ENCODE data around the gene PON2.

PON2 gene

GRCh38 chr7:95429241-95429990 is 5.4 kb downstream of the PON2 start:
- Mint-ChIP-seq H3K4me3 (no peak overlapping the region), H3K27me3 (no peaks in the 10 kb centered on the region), H3K4me1 (ENCODE audit: low read depth) (peaks cover 4% of the 10 kb centered on the region), H3K27ac (no peak overlapping the region), H3K9me3 (ENCODE audit: low read depth) (no peaks in the 10 kb centered on the region), H3K36me3 (peaks cover 5% of the 10 kb centered on the region)

GRCh38 chr7:95427914-95428516 is 6.8 kb downstream of the PON2 start:
- Mint-ChIP-seq H3K27ac (no peak overlapping the region), H3K9me3 (ENCODE audit: low read depth) (no peaks in the 10 kb centered on the region), H3K4me1 (ENCODE audit: low read depth) (no peaks in the 10 kb centered on the region), H3K36me3 (peaks cover 8% of the 10 kb centered on the region), H3K4me3 (no peak overlapping the region), H3K27me3 (no peaks in the 10 kb centered on the region)

- Mint-ChIP-seq H3K4me3 (no peak overlapping the region), H3K27ac (no peak overlapping the region), H3K36me3 (peaks cover 8% of the 10 kb centered on the region), H3K4me1 (ENCODE audit: low read depth) (no peaks in the 10 kb centered on the region), H3K9me3 (ENCODE audit: low read depth) (no peaks in the 10 kb centered on the region), H3K27me3 (no peaks in the 10 kb centered on the region)
Observed at GRCh38 chr7:95427166-95427565, 7.7 kb downstream of the PON2 start.

- Mint-ChIP-seq H3K27me3 (no peaks in the 10 kb centered on the region), H3K27ac (no peak overlapping the region), H3K9me3 (ENCODE audit: low read depth) (no peaks in the 10 kb centered on the region)
Observed at GRCh38 chr7:95425694-95426093, 9.1 kb downstream of the PON2 start.

GRCh38 chr7:95424716-95425115 is 10.1 kb downstream of the PON2 start:
- H3K36me3 Mint-ChIP-seq: peaks cover 8% of the 10 kb centered on the region
- no peak overlapping the region for H3K27ac Mint-ChIP-seq
- no peaks in the 10 kb centered on the region for H3K4me1 Mint-ChIP-seq (ENCODE audit: low read depth)
- H3K27me3 Mint-ChIP-seq: no peaks in the 10 kb centered on the region
- no peaks in the 10 kb centered on the region for H3K9me3 Mint-ChIP-seq (ENCODE audit: low read depth)
- H3K4me3 Mint-ChIP-seq: no peak overlapping the region

More at GRCh38 chr7:95425694-95426093, 9.1 kb downstream of the PON2 start:
- H3K4me1 Mint-ChIP-seq (ENCODE audit: low read depth): no peaks in the 10 kb centered on the region
- H3K4me3 Mint-ChIP-seq: no peak overlapping the region
- peaks cover 8% of the 10 kb centered on the region for H3K36me3 Mint-ChIP-seq

GRCh38 chr7:95421847-95422444 is 12.9 kb downstream of the PON2 start:
- Mint-ChIP-seq H3K9me3 (ENCODE audit: low read depth) (no peaks in the 10 kb centered on the region), H3K4me1 (ENCODE audit: low read depth) (no peaks in the 10 kb centered on the region), H3K36me3 (peaks cover 3% of the 10 kb centered on the region), H3K27ac (no peak overlapping the region), H3K4me3 (no peak overlapping the region), H3K27me3 (no peaks in the 10 kb centered on the region)

- H3K27me3 Mint-ChIP-seq: no peaks in the 10 kb centered on the region
- H3K36me3 Mint-ChIP-seq: peaks cover 3% of the 10 kb centered on the region
- H3K27ac Mint-ChIP-seq: no peak overlapping the region
- H3K4me3 Mint-ChIP-seq: no peak overlapping the region
- H3K9me3 Mint-ChIP-seq (ENCODE audit: low read depth): no peaks in the 10 kb centered on the region
- no peaks in the 10 kb centered on the region for H3K4me1 Mint-ChIP-seq (ENCODE audit: low read depth)
Observed at GRCh38 chr7:95421000-95421846, 13.6 kb downstream of the PON2 start.

- Mint-ChIP-seq H3K36me3 (no peaks in the 10 kb centered on the region), H3K4me1 (ENCODE audit: low read depth) (no peaks in the 10 kb centered on the region), H3K9me3 (ENCODE audit: low read depth) (no peaks in the 10 kb centered on the region), H3K27me3 (no peaks in the 10 kb centered on the region), H3K27ac (no peak overlapping the region), H3K4me3 (no peak overlapping the region)
Observed at GRCh38 chr7:95412075-95412474, 22.8 kb downstream of the PON2 start.

- no peak overlapping the region for H3K4me3 Mint-ChIP-seq
- no peaks in the 10 kb centered on the region for H3K36me3 Mint-ChIP-seq
Observed at GRCh38 chr7:95411666-95412065, 23.2 kb downstream of the PON2 start.

GRCh38 chr7:95411036-95411435 is 23.8 kb downstream of the PON2 start:
- no peaks in the 10 kb centered on the region for H3K9me3 Mint-ChIP-seq (ENCODE audit: low read depth)
- H3K4me1 Mint-ChIP-seq (ENCODE audit: low read depth): no peaks in the 10 kb centered on the region
- H3K27ac Mint-ChIP-seq: no peak overlapping the region
- H3K4me3 Mint-ChIP-seq: no peak overlapping the region
- H3K36me3 Mint-ChIP-seq: no peaks in the 10 kb centered on the region
- H3K27me3 Mint-ChIP-seq: no peaks in the 10 kb centered on the region

More at GRCh38 chr7:95411666-95412065, 23.2 kb downstream of the PON2 start:
- no peak overlapping the region for H3K27ac Mint-ChIP-seq
- H3K4me1 Mint-ChIP-seq (ENCODE audit: low read depth): no peaks in the 10 kb centered on the region
- H3K9me3 Mint-ChIP-seq (ENCODE audit: low read depth): no peaks in the 10 kb centered on the region
- no peaks in the 10 kb centered on the region for H3K27me3 Mint-ChIP-seq

- Mint-ChIP-seq H3K36me3 (no peaks in the 10 kb centered on the region), H3K27ac (no peak overlapping the region)
Observed at GRCh38 chr7:95407751-95408150, 27.1 kb downstream of the PON2 start.

GRCh38 chr7:95405800-95406199 is 29.0 kb downstream of the PON2 start:
- H3K27ac Mint-ChIP-seq: no peak overlapping the region
- H3K36me3 Mint-ChIP-seq: no peaks in the 10 kb centered on the region
- H3K9me3 Mint-ChIP-seq (ENCODE audit: low read depth): no peaks in the 10 kb centered on the region
- H3K4me3 Mint-ChIP-seq: no peak overlapping the region
- H3K27me3 Mint-ChIP-seq: no peaks in the 10 kb centered on the region
- no peaks in the 10 kb centered on the region for H3K4me1 Mint-ChIP-seq (ENCODE audit: low read depth)

More at GRCh38 chr7:95407751-95408150, 27.1 kb downstream of the PON2 start:
- Mint-ChIP-seq H3K27me3 (no peaks in the 10 kb centered on the region), H3K4me3 (no peak overlapping the region), H3K4me1 (ENCODE audit: low read depth) (no peaks in the 10 kb centered on the region), H3K9me3 (ENCODE audit: low read depth) (no peaks in the 10 kb centered on the region)

- no peaks in the 10 kb centered on the region for H3K9me3 Mint-ChIP-seq (ENCODE audit: low read depth)
- H3K27ac Mint-ChIP-seq: no peak overlapping the region
- no peak overlapping the region for H3K4me3 Mint-ChIP-seq
- no peaks in the 10 kb centered on the region for H3K27me3 Mint-ChIP-seq
- no peaks in the 10 kb centered on the region for H3K36me3 Mint-ChIP-seq
- H3K4me1 Mint-ChIP-seq (ENCODE audit: low read depth): no peaks in the 10 kb centered on the region
Observed at GRCh38 chr7:95405208-95405607, 29.6 kb downstream of the PON2 start.

- Mint-ChIP-seq H3K27ac (no peak overlapping the region), H3K27me3 (no peaks in the 10 kb centered on the region), H3K4me3 (no peak overlapping the region), H3K9me3 (ENCODE audit: low read depth) (no peaks in the 10 kb centered on the region), H3K4me1 (ENCODE audit: low read depth) (no peaks in the 10 kb centered on the region), H3K36me3 (no peaks in the 10 kb centered on the region)
Observed at GRCh38 chr7:95404316-95404865, 30.4 kb downstream of the PON2 start.

All from activated naive CD8-positive, alpha-beta T cell (primary cell).